ENCODE results near the gene METTL24. TPM values are rescaled to one million over a fixed set of nuclear protein-coding genes. Genes with fewer than 3 reads are reported as not detected.
"Not testable (repeated sequence)": the region's sequence is repeated elsewhere in the genome, so short reads cannot be mapped to it uniquely, and the experiment has no call there.

METTL24 gene
- total RNA-seq, 1 donor from 2014 or later, result 2.7 TPM

GRCh38 chr6:110366256-110366655, 8.1 kb upstream of the METTL24 start:
- ATAC-seq, result no peak
- intact Hi-C loops (cut with DNase I), result no loop called here

GRCh38 chr6:110364364-110365105, 6.4 kb upstream of the METTL24 start:
- ATAC-seq, result no peak
- no peak for DNase-seq (ENCODE audit: low spot score)
- intact Hi-C loops (cut with DNase I), result no loop called here

More at GRCh38 chr6:110366256-110366655, 8.1 kb upstream of the METTL24 start:
- DNase-seq (ENCODE audit: low spot score), result no peak

- intact Hi-C loops (cut with DNase I), result no loop called here
- DNase-seq (ENCODE audit: low spot score), result no peak
- no peak for ATAC-seq
These were observed 5.6 kb upstream of the METTL24 start for GRCh38 chr6:110363748-110364147.

GRCh38 chr6:110360676-110361075, 2.5 kb upstream of the METTL24 start:
- DNase-seq (ENCODE audit: low spot score) (no peak), ATAC-seq (no peak)
- intact Hi-C loops (cut with DNase I), result no loop called here

- DNase-seq (ENCODE audit: low spot score) (no peak), ATAC-seq (no peak)
- intact Hi-C loops (cut with DNase I), result no loop called here
These were observed 1.4 kb upstream of the METTL24 start for GRCh38 chr6:110359556-110359955.

- no peak for ATAC-seq
These were observed 508 bp upstream of the METTL24 start for GRCh38 chr6:110358553-110359160.

GRCh38 chr6:110357298-110357663, 868 bp downstream of the METTL24 start:
- ATAC-seq (peak; percentile 51), DNase-seq (ENCODE audit: low spot score) (no peak)
- intact Hi-C loops (cut with DNase I), result no loop called here

More at GRCh38 chr6:110358553-110359160, 508 bp upstream of the METTL24 start:
- intact Hi-C loops (cut with DNase I), result no loop called here
- no peak for DNase-seq (ENCODE audit: low spot score)

- DNase-seq (ENCODE audit: low spot score) (no peak), ATAC-seq (no peak)
These were observed 1.4 kb downstream of the METTL24 start for GRCh38 chr6:110356778-110357177.

GRCh38 chr6:110355727-110356126, 2.4 kb downstream of the METTL24 start:
- intact Hi-C loops (cut with DNase I), result no loop called here

More at GRCh38 chr6:110356778-110357177, 1.4 kb downstream of the METTL24 start:
- intact Hi-C loops (cut with DNase I), result no loop called here

GRCh38 chr6:110355022-110355421, 3.1 kb downstream of the METTL24 start:
- ATAC-seq (no peak), DNase-seq (ENCODE audit: low spot score) (no peak)
- intact Hi-C loops (cut with DNase I), result no loop called here

More at GRCh38 chr6:110355727-110356126, 2.4 kb downstream of the METTL24 start:
- ATAC-seq, result no peak
- no peak for DNase-seq (ENCODE audit: low spot score)

- ATAC-seq, result no peak
- intact Hi-C loops (cut with DNase I), result no loop called here
- DNase-seq (ENCODE audit: low spot score), result no peak
These were observed 4.0 kb downstream of the METTL24 start for GRCh38 chr6:110354153-110354552.

GRCh38 chr6:110353457-110354001, 4.6 kb downstream of the METTL24 start:
- ATAC-seq (no peak), DNase-seq (ENCODE audit: low spot score) (no peak)
- intact Hi-C loops (cut with DNase I), result no loop called here

GRCh38 chr6:110352563-110353262, 5.4 kb downstream of the METTL24 start:
- ATAC-seq, result peak; percentile 69

GRCh38 chr6:110351986-110352385, 6.2 kb downstream of the METTL24 start:
- intact Hi-C loops (cut with DNase I), result no loop called here
- no peak for DNase-seq (ENCODE audit: low spot score)

More at GRCh38 chr6:110352563-110353262, 5.4 kb downstream of the METTL24 start:
- intact Hi-C loops (cut with DNase I), result no loop called here
- no peak for DNase-seq (ENCODE audit: low spot score)

GRCh38 chr6:110351546-110351945, 6.6 kb downstream of the METTL24 start:
- intact Hi-C loops (cut with DNase I), result no loop called here
- ATAC-seq (no peak), DNase-seq (ENCODE audit: low spot score) (no peak)

More at GRCh38 chr6:110351986-110352385, 6.2 kb downstream of the METTL24 start:
- ATAC-seq, result no peak

- ATAC-seq; intact Hi-C loops (cut with DNase I); DNase-seq (ENCODE audit: low spot score): not testable (repeated sequence)
These were observed 7.6 kb downstream of the METTL24 start for GRCh38 chr6:110350593-110350992.

GRCh38 chr6:110348961-110349690, 9.0 kb downstream of the METTL24 start:
- intact Hi-C loops (cut with DNase I), result no loop called here
- ATAC-seq, result no peak
- DNase-seq (ENCODE audit: low spot score), result no peak

- intact Hi-C loops (cut with DNase I), result no loop called here
- DNase-seq (ENCODE audit: low spot score) (no peak), ATAC-seq (no peak)
These were observed 13.1 kb downstream of the METTL24 start for GRCh38 chr6:110345025-110345424.

GRCh38 chr6:110342759-110343158, 15.4 kb downstream of the METTL24 start:
- DNase-seq (ENCODE audit: low spot score) (no peak), ATAC-seq (no peak)
- intact Hi-C loops (cut with DNase I), result no loop called here
